GM21367 (cell line): ENCODE results near the gene CCT7.

ENCODE experiments used
- ATAC-seq: cut with Tn5 transposase; IDR thresholded peaks from one replicate; pipeline ENCODE4 v1.9.1; 2021; ENCODE audit not compliant: unreplicated experiment

Gene CCT7

GRCh38 chr2:73292316-73292905 is 58.3 kb downstream of the CCT7 start:
- ATAC-seq: no peak

GRCh38 chr2:73292906-73293533 is 58.9 kb downstream of the CCT7 start:
- ATAC-seq: no peak

- ATAC-seq: peak; percentile 90
Observed at GRCh38 chr2:73293534-73294171, 59.5 kb downstream of the CCT7 start, which contains the start of gene EGR4. Gene EGR4 (minus strand): TSS chr2:73293548. CDS start chr2:73293317, 231 bp downstream.

DNA sequence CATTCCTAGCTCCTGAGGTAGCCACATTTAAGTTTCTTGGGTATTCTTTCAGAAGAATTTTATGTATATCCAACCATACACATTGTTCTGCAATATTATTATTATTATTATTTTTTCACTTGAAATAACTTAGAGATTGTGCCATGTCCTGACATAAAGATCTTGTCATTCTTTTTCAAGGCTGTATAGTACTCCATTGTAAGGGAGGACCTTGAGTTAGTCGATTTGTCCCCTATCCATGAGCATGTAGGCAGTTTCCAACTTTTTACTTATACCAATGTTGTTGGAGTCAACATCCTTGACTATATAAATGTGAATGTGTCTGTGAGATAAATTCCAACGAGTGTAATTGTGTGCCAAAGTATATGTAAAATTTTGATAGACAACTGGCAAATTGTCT is 60.1 kb downstream of the CCT7 start:
- no peak for ATAC-seq

- no peak for ATAC-seq
Observed at GRCh38 chr2:73295751-73296400, 61.8 kb downstream of the CCT7 start.

- no peak for ATAC-seq
Observed at GRCh38 chr2:73297151-73297559, 63.0 kb downstream of the CCT7 start.

- no peak for ATAC-seq
Observed at GRCh38 chr2:73297586-73297985, 63.5 kb downstream of the CCT7 start.

DNA sequence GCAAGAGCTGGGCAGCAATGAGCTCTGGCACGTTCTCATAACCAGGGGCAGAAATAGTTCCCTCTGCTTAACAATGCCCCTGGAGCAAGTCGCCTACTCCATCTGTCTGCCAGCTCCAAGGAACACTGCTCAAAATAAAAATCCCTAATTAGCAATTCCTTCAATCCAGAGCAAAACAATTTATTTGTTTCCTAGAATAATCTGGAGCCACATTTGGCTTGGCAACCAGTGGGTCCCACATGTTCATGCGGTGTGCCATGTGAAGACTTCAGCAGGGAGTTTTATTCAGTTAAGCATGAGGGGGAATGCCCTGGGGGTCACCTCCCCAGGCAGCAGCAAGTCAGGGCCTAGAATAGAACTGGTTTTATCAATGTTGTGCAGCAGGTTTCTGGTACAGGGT is 66.8 kb downstream of the CCT7 start:
- no peak for ATAC-seq

DNA sequence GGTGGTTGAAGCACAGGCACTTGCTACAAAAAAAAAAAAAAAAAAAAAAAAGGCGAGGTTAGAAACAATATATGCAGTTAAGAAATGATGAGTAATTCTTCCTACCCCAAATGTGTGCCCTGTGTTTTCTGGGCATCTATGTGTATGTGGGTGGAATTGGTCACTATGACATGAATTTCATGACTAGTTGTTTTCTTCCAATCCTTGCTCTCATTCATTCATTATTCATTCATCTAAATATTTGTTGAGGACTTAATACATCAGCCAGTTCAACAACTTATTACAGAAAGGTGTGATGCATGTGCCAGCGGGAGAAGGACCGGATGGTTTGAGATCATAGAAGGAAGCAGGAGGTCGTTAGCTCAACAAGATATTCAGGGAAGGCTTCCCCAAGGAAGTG is 67.5 kb downstream of the CCT7 start:
- ATAC-seq: no peak
